ENCODE measurements around the gene HDLBP.

Gene HDLBP

DNA sequence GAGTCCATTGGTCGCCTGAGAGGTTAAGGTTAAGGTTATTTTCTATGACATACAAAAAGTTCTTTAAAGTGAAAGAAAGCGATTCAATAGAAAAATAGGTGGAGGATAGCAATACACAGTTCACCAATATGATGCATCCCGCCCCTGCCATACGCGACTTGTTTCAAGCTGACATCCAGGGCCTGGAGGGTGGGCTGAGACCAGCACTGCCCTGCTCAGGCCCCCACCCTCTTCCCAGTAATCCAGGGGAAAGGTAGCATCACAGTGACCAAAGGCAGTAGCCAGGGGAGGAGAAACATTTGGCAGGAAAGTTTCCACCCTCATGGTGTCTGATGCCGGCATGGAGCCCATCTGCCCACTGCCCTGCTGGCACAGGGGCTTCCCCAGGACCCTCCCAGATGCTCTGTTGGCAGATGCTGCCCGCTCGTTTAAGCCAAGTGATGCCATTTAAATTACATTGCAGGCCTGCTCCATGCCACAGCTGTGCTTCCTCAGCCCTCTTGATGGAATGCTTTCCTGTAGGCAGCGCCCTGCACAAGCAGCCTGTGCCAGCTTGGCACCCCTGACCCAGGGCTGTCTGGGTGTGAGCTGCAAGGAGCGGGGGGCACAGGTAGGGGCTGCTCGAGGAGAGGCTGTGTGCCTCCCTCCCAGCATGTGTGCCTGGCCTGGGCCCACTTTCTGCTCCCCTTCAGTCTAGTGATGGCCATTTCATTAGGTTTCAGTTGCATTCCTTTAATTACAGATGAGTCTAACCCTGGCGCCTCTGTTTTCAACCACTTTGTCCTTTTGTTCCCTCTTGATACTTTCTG, 137.7 kb downstream of the HDLBP start:
- DNase-seq (ENCODE audit: low read depth in 2 of 2) = no peak
- TF ChIP-seq, protein P1, sequence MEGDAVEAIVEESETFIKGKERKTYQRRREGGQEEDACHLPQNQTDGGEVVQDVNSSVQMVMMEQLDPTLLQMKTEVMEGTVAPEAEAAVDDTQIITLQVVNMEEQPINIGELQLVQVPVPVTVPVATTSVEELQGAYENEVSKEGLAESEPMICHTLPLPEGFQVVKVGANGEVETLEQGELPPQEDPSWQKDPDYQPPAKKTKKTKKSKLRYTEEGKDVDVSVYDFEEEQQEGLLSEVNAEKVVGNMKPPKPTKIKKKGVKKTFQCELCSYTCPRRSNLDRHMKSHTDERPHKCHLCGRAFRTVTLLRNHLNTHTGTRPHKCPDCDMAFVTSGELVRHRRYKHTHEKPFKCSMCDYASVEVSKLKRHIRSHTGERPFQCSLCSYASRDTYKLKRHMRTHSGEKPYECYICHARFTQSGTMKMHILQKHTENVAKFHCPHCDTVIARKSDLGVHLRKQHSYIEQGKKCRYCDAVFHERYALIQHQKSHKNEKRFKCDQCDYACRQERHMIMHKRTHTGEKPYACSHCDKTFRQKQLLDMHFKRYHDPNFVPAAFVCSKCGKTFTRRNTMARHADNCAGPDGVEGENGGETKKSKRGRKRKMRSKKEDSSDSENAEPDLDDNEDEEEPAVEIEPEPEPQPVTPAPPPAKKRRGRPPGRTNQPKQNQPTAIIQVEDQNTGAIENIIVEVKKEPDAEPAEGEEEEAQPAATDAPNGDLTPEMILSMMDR (IDR thresholded peaks at IDR 0.05; ENCODE audit: low read depth, low read length) = no peak

More for the DNA sequence above, 137.7 kb downstream of the HDLBP start:
- no peak overlapping the region for H3K4me3 ChIP-seq (replicated peaks in 1 of 2; ENCODE audit: low read depth in 2 of 2, low read length in 2 of 2)
